HG03442 (cell line): Measurements from ENCODE around the gene RABGAP1L.
A peak's percentile ranks its signal among the peaks of the same experiment; 100 is the strongest.

ENCODE experiments used
- ATAC-seq: cut with Tn5 transposase; IDR thresholded peaks from one replicate; pipeline ENCODE4 v1.9.1; 2021; ENCODE audit warnings: mild to moderate bottlenecking, moderate library complexity; ENCODE audit not compliant: unreplicated experiment

Gene RABGAP1L

DNA sequence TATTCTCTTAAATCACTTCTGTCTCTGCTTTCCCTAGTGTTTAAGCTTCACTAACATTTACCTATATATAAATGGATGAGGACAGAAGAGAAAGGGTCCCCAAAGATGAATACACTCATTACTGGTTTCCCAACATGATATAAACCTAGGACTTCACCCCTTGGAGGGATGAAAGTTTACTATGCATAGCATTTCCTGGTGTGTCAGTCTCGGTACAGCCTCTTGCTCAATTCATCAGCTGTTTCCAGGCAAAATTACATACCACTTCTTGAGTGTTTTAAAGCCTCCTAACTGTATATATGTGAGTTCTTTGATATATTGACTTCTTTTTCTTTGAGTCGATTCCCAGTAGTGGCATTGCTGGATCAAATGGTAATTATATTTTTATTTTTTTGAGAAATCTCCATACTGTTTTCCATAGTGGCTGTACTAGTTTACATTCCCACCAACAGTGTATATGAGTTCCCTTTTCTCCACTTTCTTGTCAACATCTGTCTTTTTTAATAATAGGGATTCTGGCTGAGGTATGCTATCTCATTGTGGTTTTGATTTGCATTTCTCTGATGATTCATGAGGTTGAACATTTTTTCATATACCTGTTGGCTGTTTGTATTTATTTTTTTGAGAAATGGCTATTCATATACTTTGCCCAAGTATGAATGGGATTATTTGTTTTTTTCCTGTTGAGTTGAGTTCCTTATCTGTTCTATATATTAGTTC lies 581.1 kb downstream of the RABGAP1L start:
- no peak for ATAC-seq

DNA sequence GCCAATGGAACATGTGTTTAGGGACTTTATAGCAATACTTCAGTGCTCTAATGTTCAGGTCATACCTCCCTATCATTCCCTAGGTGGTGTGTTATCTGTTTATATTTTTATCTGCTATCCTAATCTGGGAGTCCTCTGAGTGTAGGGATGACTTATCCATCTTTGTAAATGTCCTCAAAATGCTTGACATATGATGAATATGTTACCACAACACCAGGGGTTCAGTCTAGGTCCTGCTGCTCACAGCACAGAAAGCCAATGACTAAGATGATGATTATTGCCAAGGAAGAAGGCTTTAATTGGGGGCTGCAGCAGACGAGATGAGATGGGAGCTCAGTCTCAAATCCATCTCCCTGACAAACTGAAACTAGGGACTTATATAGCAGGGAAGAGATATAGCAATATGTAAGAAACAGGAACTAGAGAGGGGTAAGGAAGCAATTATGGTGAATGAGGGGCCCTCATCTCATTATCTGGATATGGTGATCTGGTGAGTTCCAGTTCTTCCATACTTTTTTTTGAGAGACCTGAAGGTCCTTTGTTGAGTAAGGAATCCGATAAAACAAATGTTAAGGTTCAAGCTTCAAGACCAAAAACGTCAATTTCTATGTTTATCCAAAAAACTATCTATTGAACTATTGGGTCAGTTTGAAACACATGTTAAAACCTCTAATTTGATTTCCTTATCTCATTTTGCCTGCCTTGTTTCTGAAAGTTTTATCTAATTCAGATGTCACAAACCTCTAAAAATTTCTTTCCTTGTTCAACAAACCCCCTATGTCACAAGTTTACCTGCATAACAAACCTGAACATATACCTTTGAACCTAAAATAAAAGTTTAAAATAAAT lies 583.7 kb downstream of the RABGAP1L start:
- ATAC-seq: no peak

DNA sequence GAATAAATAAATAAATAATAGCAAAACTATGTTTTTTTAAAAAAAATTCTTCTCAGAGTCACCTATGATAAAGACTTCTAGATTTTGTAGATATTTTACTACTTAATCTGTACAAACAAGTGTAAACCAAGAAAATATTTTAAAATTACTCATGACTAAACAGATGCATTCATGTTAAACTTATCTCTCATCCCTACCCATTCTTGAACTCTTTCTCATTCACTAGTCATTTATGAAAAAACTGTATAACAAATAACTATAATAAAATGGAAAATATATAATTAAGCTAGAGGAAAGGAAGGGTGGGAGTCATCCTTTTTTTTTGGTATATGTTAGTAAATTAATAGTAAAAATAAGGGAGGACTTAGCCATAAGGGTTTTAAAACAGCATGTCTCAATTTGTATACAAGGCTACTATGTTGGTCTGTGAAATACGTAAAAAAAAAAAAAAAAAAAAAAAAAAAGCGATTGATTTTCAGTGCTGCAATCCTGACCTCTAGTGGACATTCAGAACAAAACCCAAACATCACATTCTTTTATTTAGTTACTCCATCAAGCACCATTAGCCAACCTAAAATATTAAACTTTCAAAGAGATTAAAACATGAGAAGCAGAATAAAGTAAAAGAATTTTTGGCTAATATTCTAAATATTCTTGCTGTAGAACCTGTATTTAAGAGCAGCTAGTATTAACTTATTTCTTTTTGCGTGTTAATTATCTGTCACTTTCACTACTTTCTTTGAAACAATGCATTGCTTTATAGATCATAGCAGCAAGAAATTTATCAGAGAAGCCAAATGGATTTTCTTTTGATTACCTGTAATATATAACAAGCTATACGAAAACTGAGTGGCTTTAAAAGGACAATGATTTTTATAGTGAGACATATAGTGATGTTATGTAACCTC lies 584.6 kb downstream of the RABGAP1L start:
- ATAC-seq: no peak

- ATAC-seq: no peak
Measured at GRCh38 chr1:174744886-174745285, 585.6 kb downstream of the RABGAP1L start.

- no peak for ATAC-seq
Measured at GRCh38 chr1:174746024-174746808, 586.9 kb downstream of the RABGAP1L start.

DNA sequence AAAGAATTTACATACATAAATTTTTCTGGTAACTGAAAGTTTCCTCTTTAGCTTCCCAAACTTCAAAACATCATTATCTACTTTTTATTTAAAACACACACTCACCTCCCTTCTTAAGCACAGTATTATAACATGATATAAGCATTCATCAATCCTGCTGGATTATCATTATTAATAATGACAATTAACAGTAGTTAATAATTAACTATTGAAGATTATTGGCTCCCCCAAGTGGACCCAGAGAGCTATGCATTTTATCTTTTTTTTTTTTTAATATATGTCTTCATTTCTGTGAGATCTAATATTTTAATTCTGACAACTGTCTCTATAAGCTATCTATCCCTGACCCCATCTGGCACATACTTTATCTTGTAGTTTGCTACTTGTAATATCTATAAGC lies 588.3 kb downstream of the RABGAP1L start:
- ATAC-seq: no peak

DNA sequence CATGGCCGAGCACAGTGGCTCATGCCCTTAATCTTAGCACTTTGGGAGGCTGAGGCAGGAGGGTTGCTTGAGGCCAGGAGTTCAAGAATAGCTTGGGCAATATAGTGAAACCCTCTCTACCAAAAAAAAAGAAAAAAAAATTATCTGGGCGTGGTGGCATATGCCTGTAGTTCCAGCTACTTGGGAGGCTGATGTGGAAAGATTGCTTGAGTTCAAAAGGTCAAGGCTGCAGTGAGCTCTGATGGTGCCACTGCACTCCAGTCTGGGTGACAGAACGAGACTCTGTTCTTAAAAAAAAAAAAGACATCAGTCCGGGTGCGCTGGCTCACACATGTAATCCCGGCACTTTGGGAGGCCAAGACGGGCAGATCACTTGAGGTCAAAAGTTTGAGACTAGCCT lies 589.3 kb downstream of the RABGAP1L start:
- ATAC-seq: no peak

- no peak for ATAC-seq
Measured at GRCh38 chr1:174753131-174753530, 593.8 kb downstream of the RABGAP1L start.

- no peak for ATAC-seq
Measured at GRCh38 chr1:174761335-174761734, 602.0 kb downstream of the RABGAP1L start.

- ATAC-seq: no peak
Measured at GRCh38 chr1:174761901-174762585, 602.7 kb downstream of the RABGAP1L start.

DNA sequence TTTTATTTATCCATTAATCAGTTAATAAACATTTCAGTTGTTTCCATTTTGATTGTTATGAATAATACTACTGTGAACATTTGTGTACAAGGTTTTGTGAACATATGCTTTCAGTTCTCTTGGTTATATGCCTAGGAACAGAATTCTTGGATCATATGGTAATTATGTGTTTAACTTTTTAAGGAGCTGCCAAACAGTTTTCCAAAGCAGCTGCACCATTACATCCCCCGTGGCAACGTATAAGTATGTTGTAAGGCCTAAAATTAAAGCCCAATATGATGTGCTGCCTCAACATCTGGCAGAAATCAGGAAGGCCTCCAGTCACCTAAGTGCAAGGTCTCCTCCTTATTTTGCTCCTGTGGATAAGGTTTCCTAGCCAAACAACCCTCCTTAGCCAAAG lies 604.9 kb downstream of the RABGAP1L start:
- no peak for ATAC-seq

GRCh38 chr1:174766727-174767126 lies 607.4 kb downstream of the RABGAP1L start:
- ATAC-seq: no peak

GRCh38 chr1:174768516-174768915 lies 609.2 kb downstream of the RABGAP1L start:
- ATAC-seq: no peak

DNA sequence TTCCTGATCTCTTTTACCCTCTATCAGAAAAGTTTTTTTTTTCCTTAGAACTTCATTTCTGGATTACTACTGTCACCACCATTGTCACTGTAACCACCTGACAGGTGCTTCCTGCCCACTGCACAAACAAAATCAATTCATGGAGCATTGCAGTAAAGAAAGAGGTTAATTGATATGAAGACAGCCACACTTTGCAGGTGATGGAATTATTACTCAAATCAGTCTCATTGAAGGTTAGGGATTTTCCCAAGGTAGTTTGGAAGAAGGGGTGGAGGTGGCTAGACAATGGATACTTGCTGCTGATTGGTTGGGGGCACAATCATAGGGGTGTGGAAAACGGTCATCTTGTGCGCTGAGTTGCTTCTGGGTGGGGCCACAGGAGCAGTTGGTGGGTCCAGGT lies 609.6 kb downstream of the RABGAP1L start:
- no peak for ATAC-seq

DNA sequence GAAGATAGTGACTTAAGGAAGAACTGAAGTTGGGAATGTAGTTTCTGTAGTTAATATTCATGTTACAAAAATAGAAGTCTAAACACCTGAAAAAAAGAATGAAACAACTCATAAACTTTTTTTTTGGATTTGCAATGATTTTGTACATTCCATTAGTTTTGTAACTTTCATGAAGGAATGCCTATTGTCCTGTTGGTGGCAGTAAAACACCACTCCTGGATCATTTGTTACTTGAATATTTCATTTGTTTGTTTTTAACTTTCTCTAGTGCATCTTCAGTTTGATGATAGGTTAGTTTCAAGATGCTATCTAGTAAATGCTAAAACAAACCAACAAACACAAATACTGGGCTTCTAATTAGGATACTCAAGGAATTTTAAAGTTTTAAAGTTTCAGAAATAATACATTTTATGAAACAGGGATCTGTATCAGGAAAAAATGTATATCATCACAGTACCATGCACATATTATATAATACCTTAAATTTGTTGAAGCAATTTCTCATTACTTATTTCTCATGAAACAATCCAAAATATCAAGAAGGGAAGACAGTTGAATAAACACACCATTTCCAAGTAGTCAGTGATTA lies 610.7 kb downstream of the RABGAP1L start:
- ATAC-seq: no peak

DNA sequence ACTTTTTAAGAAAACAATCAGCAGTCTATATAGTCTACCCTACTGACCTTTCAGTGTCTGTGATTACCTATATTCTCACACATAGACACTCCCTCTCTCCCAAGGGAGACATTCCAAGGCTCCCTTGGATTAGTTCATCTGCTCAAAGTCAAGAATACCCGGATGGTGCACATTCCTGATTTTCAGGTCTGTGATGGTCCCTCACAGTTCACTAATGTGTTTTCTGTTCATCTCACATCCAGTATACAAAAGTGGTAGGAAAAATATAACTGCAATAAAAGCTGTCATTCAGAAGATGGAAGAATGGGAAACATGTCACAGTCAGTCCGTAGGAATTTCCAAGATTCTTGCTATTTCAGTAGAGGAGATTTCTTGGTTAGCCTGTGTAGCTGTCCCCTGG lies 616.3 kb downstream of the RABGAP1L start:
- ATAC-seq: no peak

DNA sequence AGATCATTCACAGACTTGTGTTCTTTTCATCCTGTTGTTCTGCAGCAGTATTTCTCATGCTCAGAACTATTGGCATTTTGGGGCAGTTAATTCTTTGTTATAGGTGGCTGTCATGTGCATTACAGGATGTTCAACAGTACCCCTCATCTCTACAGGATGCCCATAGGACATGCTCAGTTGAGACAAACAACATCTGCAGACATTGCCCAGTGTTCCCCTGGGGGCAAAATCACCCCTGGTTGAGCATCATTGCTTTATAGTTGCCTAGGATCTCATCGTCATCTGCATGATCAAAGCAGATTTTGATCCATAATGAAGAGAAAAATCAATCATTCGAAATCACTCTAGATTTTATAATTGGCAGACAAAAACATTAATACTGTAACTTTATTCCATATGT lies 617.9 kb downstream of the RABGAP1L start:
- no peak for ATAC-seq

DNA sequence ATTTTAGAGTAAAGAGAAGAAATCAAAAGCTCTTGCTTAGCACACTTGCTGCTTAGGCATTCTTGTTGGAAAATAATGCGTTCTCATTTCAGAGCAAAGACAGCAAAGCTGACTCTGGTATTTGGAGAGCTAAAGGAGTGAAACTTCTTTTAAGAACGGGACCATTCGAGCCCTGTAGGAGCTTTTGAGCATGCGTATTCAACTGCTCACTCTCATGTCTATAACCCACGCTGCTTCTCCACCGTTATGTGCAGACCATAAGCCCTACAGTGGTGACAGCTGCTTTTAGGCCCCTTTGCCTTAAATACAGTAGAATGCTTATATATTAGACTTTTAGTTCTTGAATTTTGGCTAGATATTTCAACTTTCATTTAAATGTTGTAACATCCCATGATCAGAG lies 626.2 kb downstream of the RABGAP1L start:
- ATAC-seq: no peak

GRCh38 chr1:174786358-174786757 lies 627.0 kb downstream of the RABGAP1L start:
- no peak for ATAC-seq

- ATAC-seq: peak; percentile 74
Measured at GRCh38 chr1:174786760-174787159, 627.4 kb downstream of the RABGAP1L start.
